Measurements from ENCODE around the gene KCNMA1. TPM values are rescaled to one million over a fixed set of nuclear protein-coding genes. Genes with fewer than 3 reads are reported as not detected.

The KCNMA1 gene
- total and polyA plus RNA-seq, 2 donors (not counting 1 experiment from before 2014, with no cell fraction given): 0.82 to 3.1 TPM

DNA sequence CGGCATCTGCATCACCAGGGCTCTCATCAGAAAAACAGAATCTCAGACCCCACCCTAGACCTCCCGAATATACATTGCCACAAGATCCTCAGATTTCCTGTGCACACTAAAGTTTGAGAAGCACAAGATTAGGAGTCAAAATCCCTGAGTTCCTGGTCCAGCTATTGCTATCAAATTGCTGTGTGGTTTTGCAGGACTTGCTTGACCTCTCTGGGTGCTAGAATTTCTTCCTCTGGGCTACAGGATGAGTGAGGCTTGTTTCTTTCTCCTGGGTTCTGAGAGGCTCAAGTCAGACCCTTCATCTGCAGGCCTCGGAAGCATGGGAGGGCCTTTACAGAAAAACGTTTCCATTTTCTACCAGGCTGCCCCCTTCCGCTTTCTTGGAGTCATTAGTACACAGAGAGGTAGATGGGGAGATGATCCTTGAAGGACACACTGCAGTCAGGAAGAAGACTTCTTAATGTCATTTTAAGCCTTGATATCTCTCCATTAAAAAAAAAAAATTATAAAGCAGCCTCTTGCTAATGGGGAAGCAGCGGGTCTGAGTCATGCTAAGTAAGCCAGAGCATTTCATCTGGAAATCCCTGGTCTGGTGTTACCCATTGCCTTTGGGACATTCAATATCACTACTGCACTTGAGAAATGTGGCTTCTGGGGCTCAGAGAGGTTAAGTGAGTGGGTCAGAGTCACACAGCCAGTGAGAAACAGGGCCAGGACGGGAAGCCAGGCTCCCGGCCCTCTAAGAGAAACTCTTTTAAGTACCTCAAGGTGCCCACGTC lies 173.5 kb downstream of the KCNMA1 start:
- H3K9ac ChIP-seq (ENCODE audit: low read length): no peak overlapping the region
- intact Hi-C loops (cut with micrococcal nuclease): no loop called here
- no peak overlapping the region for H3K4me3 ChIP-seq (ENCODE audit: control extremely low read depth in 1 of 5, extremely low read depth in 1 of 5, insufficient read depth in 1 of 5, low read depth in 2 of 5, low read length in 4 of 5)
- H2AFZ ChIP-seq (ENCODE audit: insufficient read depth, low read depth, low read length, poor library complexity, severe bottlenecking): no peak overlapping the region
- no peak for ATAC-seq (ENCODE audit: low read depth)
- no peak overlapping the region for H3K4me2 ChIP-seq (replicated peaks; ENCODE audit: low read depth, low read length, poor library complexity, severe bottlenecking)
- no peaks in the 10 kb centered on the region for H3K4me1 ChIP-seq (ENCODE audit: control insufficient read depth in 2 of 2, insufficient read depth in 2 of 2, low read length in 2 of 2)
- TF ChIP-seq, protein P1, sequence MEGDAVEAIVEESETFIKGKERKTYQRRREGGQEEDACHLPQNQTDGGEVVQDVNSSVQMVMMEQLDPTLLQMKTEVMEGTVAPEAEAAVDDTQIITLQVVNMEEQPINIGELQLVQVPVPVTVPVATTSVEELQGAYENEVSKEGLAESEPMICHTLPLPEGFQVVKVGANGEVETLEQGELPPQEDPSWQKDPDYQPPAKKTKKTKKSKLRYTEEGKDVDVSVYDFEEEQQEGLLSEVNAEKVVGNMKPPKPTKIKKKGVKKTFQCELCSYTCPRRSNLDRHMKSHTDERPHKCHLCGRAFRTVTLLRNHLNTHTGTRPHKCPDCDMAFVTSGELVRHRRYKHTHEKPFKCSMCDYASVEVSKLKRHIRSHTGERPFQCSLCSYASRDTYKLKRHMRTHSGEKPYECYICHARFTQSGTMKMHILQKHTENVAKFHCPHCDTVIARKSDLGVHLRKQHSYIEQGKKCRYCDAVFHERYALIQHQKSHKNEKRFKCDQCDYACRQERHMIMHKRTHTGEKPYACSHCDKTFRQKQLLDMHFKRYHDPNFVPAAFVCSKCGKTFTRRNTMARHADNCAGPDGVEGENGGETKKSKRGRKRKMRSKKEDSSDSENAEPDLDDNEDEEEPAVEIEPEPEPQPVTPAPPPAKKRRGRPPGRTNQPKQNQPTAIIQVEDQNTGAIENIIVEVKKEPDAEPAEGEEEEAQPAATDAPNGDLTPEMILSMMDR (IDR thresholded peaks at IDR 0.05): no peak
- TF ChIP-seq EZH2 (IDR thresholded peaks at IDR 0.05; ENCODE audit: borderline replicate concordance, insufficient read depth, low read depth, low read length, poor library complexity, severe bottlenecking): no peak
- Mint-ChIP-seq H3K27ac (no peak overlapping the region), H3K27me3 (peaks cover 3% of the 10 kb centered on the region), H3K4me3 (no peak overlapping the region), H3K4me1 (no peaks in the 10 kb centered on the region), H3K9me3 (ENCODE audit: insufficient read depth) (no peaks in the 10 kb centered on the region)
- H3K79me2 ChIP-seq (ENCODE audit: control insufficient read depth, insufficient read depth, low read length): no peaks in the 10 kb centered on the region
- ChIA-PET POLR2A (no interaction called here), CTCF (no interaction called here)
- 98% methylated on average over 4 of the region's 9 CpGs for WGBS (ENCODE audit: insufficient coverage)
- no peak overlapping the region for H3K27ac ChIP-seq (ENCODE audit: low read length in 2 of 2)
- no peak for DNase-seq
- no peaks in the 10 kb centered on the region for H4K20me1 ChIP-seq (ENCODE audit: control insufficient read depth, insufficient read depth, low read length, poor library complexity, severe bottlenecking)
- peaks cover 0 to 4% (median 0%) of the 10 kb centered on the region in 3 donors for H3K9me3 ChIP-seq (ENCODE audit: control extremely low read depth in 1 of 3, control insufficient read depth in 2 of 3, insufficient read depth in 1 of 3, low read length in 2 of 3)
- H3K27me3 ChIP-seq (replicated peaks in 1 of 4; ENCODE audit: control extremely low read depth in 1 of 4, control insufficient read depth in 3 of 4, insufficient read depth in 4 of 4, low read length in 3 of 4): no peaks in the 10 kb centered on the region
- H3K36me3 ChIP-seq (replicated peaks in 1 of 2; ENCODE audit: control extremely low read depth in 1 of 2, control insufficient read depth in 1 of 2, extremely low read depth in 1 of 2, insufficient read depth in 2 of 2, low read length in 1 of 2): no peaks in the 10 kb centered on the region

DNA sequence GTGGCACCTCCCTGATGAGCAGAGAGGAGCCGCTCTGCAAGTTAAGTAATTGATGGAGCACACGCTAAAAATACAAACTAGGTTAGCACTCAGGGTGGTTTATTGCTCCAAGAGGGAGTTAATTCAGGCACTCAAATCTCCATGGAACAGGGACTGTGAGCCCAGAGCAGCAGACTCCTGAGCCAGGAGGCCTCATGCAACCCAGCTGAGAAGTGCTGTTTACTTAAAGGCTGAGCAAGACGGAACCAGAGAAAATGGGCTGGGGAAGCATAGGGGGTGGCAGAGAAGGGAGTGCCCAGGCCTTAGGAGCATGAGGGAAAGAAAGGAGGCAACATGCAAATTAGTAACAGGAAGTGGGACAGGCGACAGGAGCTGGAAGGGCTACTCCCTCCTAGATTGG lies 174.1 kb downstream of the KCNMA1 start:
- Histone ChIP-seq H3K9me3 (ENCODE audit: control extremely low read depth in 1 of 3, control insufficient read depth in 2 of 3, insufficient read depth in 1 of 3, low read length in 2 of 3) (peaks cover 0 to 6% (median 0%) of the 10 kb centered on the region in 3 donors), H3K27me3 (replicated peaks in 1 of 4; ENCODE audit: control extremely low read depth in 1 of 4, control insufficient read depth in 3 of 4, insufficient read depth in 4 of 4, low read length in 3 of 4) (peaks cover 0 to 4% (median 0%) of the 10 kb centered on the region in 4 experiments), H2AFZ (ENCODE audit: insufficient read depth, low read depth, low read length, poor library complexity, severe bottlenecking) (no peak overlapping the region), H3K27ac (ENCODE audit: low read length in 2 of 2) (no peak overlapping the region), H3K79me2 (ENCODE audit: control insufficient read depth, insufficient read depth, low read length) (no peaks in the 10 kb centered on the region), H3K4me3 (ENCODE audit: control extremely low read depth in 1 of 5, extremely low read depth in 1 of 5, insufficient read depth in 1 of 5, low read depth in 2 of 5, low read length in 4 of 5) (no peak overlapping the region), H3K4me2 (replicated peaks; ENCODE audit: low read depth, low read length, poor library complexity, severe bottlenecking) (no peak overlapping the region), H3K4me1 (ENCODE audit: control insufficient read depth in 2 of 2, insufficient read depth in 2 of 2, low read length in 2 of 2) (no peaks in the 10 kb centered on the region), H3K36me3 (replicated peaks in 1 of 2; ENCODE audit: control extremely low read depth in 1 of 2, control insufficient read depth in 1 of 2, extremely low read depth in 1 of 2, insufficient read depth in 2 of 2, low read length in 1 of 2) (no peaks in the 10 kb centered on the region), H4K20me1 (ENCODE audit: control insufficient read depth, insufficient read depth, low read length, poor library complexity, severe bottlenecking) (no peaks in the 10 kb centered on the region), H3K9ac (ENCODE audit: low read length) (no peak overlapping the region)
- TF ChIP-seq EZH2 (IDR thresholded peaks at IDR 0.05; ENCODE audit: borderline replicate concordance, insufficient read depth, low read depth, low read length, poor library complexity, severe bottlenecking): no peak
- TF ChIP-seq, protein P1 (IDR thresholded peaks at IDR 0.05): no peak
- ChIA-PET POLR2A (no interaction called here), CTCF (no interaction called here)
- 100% methylated on average over 3 of the region's 4 CpGs for WGBS (ENCODE audit: insufficient coverage)
- H3K9me3 Mint-ChIP-seq (ENCODE audit: insufficient read depth): no peaks in the 10 kb centered on the region
- H3K27ac Mint-ChIP-seq: no peak overlapping the region
- H3K4me3 Mint-ChIP-seq: no peak overlapping the region
- intact Hi-C loops (cut with micrococcal nuclease): no loop called here
- peaks cover 3% of the 10 kb centered on the region for H3K27me3 Mint-ChIP-seq
- ATAC-seq (ENCODE audit: low read depth) (no peak), DNase-seq (no peak)
- no peaks in the 10 kb centered on the region for H3K4me1 Mint-ChIP-seq

Measured in B cell (primary cell).